HG03457 (cell line): Measurements from ENCODE around the gene HPDL.
"Not testable (repeated sequence)": the region's sequence is repeated elsewhere in the genome, so short reads cannot be mapped to it uniquely, and the experiment has no call there.

Experiments used
- ATAC-seq: cut with Tn5 transposase; IDR thresholded peaks from one replicate; pipeline ENCODE4 v1.9.1; 2021; ENCODE audit warnings: moderate number of reproducible peaks; ENCODE audit not compliant: unreplicated experiment

The HPDL gene

GRCh38 chr1:45326627-45327623, at the start of gene HPDL:
HPDL (plus strand) TSS chr1:45326895; CDS start chr1:45327149, 254 bp downstream.
- no peak for ATAC-seq

GRCh38 chr1:45282351-45282750, 44.3 kb upstream of the HPDL start:
- ATAC-seq, result no peak

- ATAC-seq, result not testable (repeated sequence)
Observed at GRCh38 chr1:45284858-45285257, 41.8 kb upstream of the HPDL start.

- not testable (repeated sequence) for ATAC-seq
Observed at GRCh38 chr1:45286521-45286920, 40.2 kb upstream of the HPDL start.

GRCh38 chr1:45291002-45291401, 35.7 kb upstream of the HPDL start:
- ATAC-seq, result not testable (repeated sequence)

- ATAC-seq, result no peak
Observed at GRCh38 chr1:45291716-45292115, 35.0 kb upstream of the HPDL start.

GRCh38 chr1:45297666-45298356, 28.9 kb upstream of the HPDL start:
- ATAC-seq, result no peak

GRCh38 chr1:45299296-45299695, 27.4 kb upstream of the HPDL start:
- no peak for ATAC-seq

- no peak for ATAC-seq
Observed at GRCh38 chr1:45299981-45300668, 26.6 kb upstream of the HPDL start.

GRCh38 chr1:45300669-45300997, 26.1 kb upstream of the HPDL start:
- no peak for ATAC-seq

- ATAC-seq, result no peak
Observed at GRCh38 chr1:45302505-45303150, 24.1 kb upstream of the HPDL start.

- ATAC-seq, result peak; percentile 60
Observed at GRCh38 chr1:45303520-45304310, 23.0 kb upstream of the HPDL start.

GRCh38 chr1:45304311-45305081, 22.2 kb upstream of the HPDL start:
- ATAC-seq, result no peak

GRCh38 chr1:45305231-45305630, 21.5 kb upstream of the HPDL start:
- no peak for ATAC-seq

GRCh38 chr1:45306319-45306718, 20.4 kb upstream of the HPDL start:
- no peak for ATAC-seq

GRCh38 chr1:45306905-45307304, 19.8 kb upstream of the HPDL start:
- ATAC-seq, result no peak

- ATAC-seq, result no peak
Observed at GRCh38 chr1:45314266-45314665, 12.4 kb upstream of the HPDL start.

- no peak for ATAC-seq
Observed at GRCh38 chr1:45317166-45317565, 9.5 kb upstream of the HPDL start.

- ATAC-seq, result no peak
Observed at GRCh38 chr1:45319761-45320160, 6.9 kb upstream of the HPDL start.
